Heart left ventricle (tissue), 13 donors: Measurements from ENCODE around the gene FAXC.

Experiments
- POLR2A ChIP-seq, 2 donors: fragments of 450-650 bp; IDR thresholded peaks; one replicate each; pipeline ENCODE4 v1.6.1; 2017; ENCODE audit warnings: antibody characterized with exemption in 2 of 2, mild to moderate bottlenecking in 2 of 2, moderate library complexity in 2 of 2
- TF ChIP-seq, protein P1 (sequence below), 12 donors: fragments of 200-600 bp; sonication (generic) in 4 of 12; IDR thresholded peaks; one replicate each; pipeline versions ENCODE4 v1.5.0 to v1.8.0; 2018 to 2022; ENCODE audit warnings: antibody characterized with exemption in 12 of 12, mild to moderate bottlenecking in 5 of 12
- donor health status: ischemic (EF 13 %, LVEDD 7.1; RV severe dilation, severe dysfunction).
- donor health status: DM: no; HTN: yes; CAD: no.
- donor health status: DM: no; HTN: no; CAD: no.
- donor health status: ischemic (EF 25% LVEDD 6.9; RV normal size, moderate dysfunction).
- donor health status: ischemic (EF 25% LVEDD 5.7; RV mildly dilated, moderate dysfunction).
- donor health status: ischemic (EF 35%, LVEDD 5.7; RV mildly dilated, moderate dysfunction).
- donor health status: nonischemic (EF 11% LVEDD 7.7; RV severe dilation, severe dysfunction).
- donor health status: DM: yes; HTN: yes; CAD: no.
- donor health status: PGD.
- donor health status: ischemic (EF 29% LVEDD 5.4; RV normal size, mild dysfunction).
- donor health status: nonischemic (EF 23%, LVEDD 6.1; RV moderate dilation, normal function).

GRCh38 chr6:99233219-99233618 is 116.3 kb downstream of the FAXC start:
- TF ChIP-seq, protein P1, sequence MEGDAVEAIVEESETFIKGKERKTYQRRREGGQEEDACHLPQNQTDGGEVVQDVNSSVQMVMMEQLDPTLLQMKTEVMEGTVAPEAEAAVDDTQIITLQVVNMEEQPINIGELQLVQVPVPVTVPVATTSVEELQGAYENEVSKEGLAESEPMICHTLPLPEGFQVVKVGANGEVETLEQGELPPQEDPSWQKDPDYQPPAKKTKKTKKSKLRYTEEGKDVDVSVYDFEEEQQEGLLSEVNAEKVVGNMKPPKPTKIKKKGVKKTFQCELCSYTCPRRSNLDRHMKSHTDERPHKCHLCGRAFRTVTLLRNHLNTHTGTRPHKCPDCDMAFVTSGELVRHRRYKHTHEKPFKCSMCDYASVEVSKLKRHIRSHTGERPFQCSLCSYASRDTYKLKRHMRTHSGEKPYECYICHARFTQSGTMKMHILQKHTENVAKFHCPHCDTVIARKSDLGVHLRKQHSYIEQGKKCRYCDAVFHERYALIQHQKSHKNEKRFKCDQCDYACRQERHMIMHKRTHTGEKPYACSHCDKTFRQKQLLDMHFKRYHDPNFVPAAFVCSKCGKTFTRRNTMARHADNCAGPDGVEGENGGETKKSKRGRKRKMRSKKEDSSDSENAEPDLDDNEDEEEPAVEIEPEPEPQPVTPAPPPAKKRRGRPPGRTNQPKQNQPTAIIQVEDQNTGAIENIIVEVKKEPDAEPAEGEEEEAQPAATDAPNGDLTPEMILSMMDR (IDR thresholded peaks at IDR 0.05), result no peak
- TF ChIP-seq POLR2A (IDR thresholded peaks at IDR 0.05), result no peak
